ENCODE data around the gene PSMD13.

The PSMD13 gene

GRCh38 chr11:291281-292210, 54.8 kb downstream of the PSMD13 start:
- peaks cover 37% of the 10 kb centered on the region for H3K36me3 ChIP-seq (ENCODE audit: control insufficient read depth, insufficient read depth, low read length)
- no peak overlapping the region for H3K9ac ChIP-seq (ENCODE audit: low read depth, low read length)
- H3K9me3 ChIP-seq (ENCODE audit: control insufficient read depth, insufficient read depth, low read length), result no peaks in the 10 kb centered on the region
- no peak overlapping the region for H3K4me3 ChIP-seq (ENCODE audit: low read depth, low read length)
- no peak overlapping the region for H3K27ac ChIP-seq (ENCODE audit: low read depth, low read length)
- H3K27me3 ChIP-seq (ENCODE audit: control insufficient read depth, insufficient read depth, low read length), result peaks cover 19% of the 10 kb centered on the region
- peaks cover 13% of the 10 kb centered on the region for H3K4me1 ChIP-seq (ENCODE audit: control insufficient read depth, insufficient read depth, low read length)

- peaks cover 13% of the 10 kb centered on the region for H3K4me1 ChIP-seq (ENCODE audit: control insufficient read depth, insufficient read depth, low read length)
- H3K9ac ChIP-seq (ENCODE audit: low read depth, low read length), result no peak overlapping the region
- H3K4me3 ChIP-seq (ENCODE audit: low read depth, low read length), result no peak overlapping the region
- peaks cover 37% of the 10 kb centered on the region for H3K36me3 ChIP-seq (ENCODE audit: control insufficient read depth, insufficient read depth, low read length)
- no peaks in the 10 kb centered on the region for H3K9me3 ChIP-seq (ENCODE audit: control insufficient read depth, insufficient read depth, low read length)
- no peak overlapping the region for H3K27ac ChIP-seq (ENCODE audit: low read depth, low read length)
- H3K27me3 ChIP-seq (ENCODE audit: control insufficient read depth, insufficient read depth, low read length), result peaks cover 13% of the 10 kb centered on the region
Measured at GRCh38 chr11:292211-293121, 55.7 kb downstream of the PSMD13 start.

GRCh38 chr11:293271-293851, 56.6 kb downstream of the PSMD13 start:
- H3K9ac ChIP-seq (ENCODE audit: low read depth, low read length), result no peak overlapping the region
- peaks cover 4% of the 10 kb centered on the region for H3K27me3 ChIP-seq (ENCODE audit: control insufficient read depth, insufficient read depth, low read length)
- H3K4me3 ChIP-seq (ENCODE audit: low read depth, low read length), result no peak overlapping the region
- peaks cover 37% of the 10 kb centered on the region for H3K36me3 ChIP-seq (ENCODE audit: control insufficient read depth, insufficient read depth, low read length)
- peaks cover 13% of the 10 kb centered on the region for H3K4me1 ChIP-seq (ENCODE audit: control insufficient read depth, insufficient read depth, low read length)
- no peaks in the 10 kb centered on the region for H3K9me3 ChIP-seq (ENCODE audit: control insufficient read depth, insufficient read depth, low read length)
- H3K27ac ChIP-seq (ENCODE audit: low read depth, low read length), result no peak overlapping the region

- H3K9ac ChIP-seq (ENCODE audit: low read depth, low read length), result no peak overlapping the region
- H3K36me3 ChIP-seq (ENCODE audit: control insufficient read depth, insufficient read depth, low read length), result peaks cover 37% of the 10 kb centered on the region
- peaks cover 13% of the 10 kb centered on the region for H3K4me1 ChIP-seq (ENCODE audit: control insufficient read depth, insufficient read depth, low read length)
- no peaks in the 10 kb centered on the region for H3K9me3 ChIP-seq (ENCODE audit: control insufficient read depth, insufficient read depth, low read length)
- H3K4me3 ChIP-seq (ENCODE audit: low read depth, low read length), result no peak overlapping the region
- no peak overlapping the region for H3K27ac ChIP-seq (ENCODE audit: low read depth, low read length)
- no peaks in the 10 kb centered on the region for H3K27me3 ChIP-seq (ENCODE audit: control insufficient read depth, insufficient read depth, low read length)
Measured at GRCh38 chr11:293852-294661, 57.3 kb downstream of the PSMD13 start.

- H3K27ac ChIP-seq (ENCODE audit: low read depth, low read length), result no peak overlapping the region
- no peak overlapping the region for H3K9ac ChIP-seq (ENCODE audit: low read depth, low read length)
- peaks cover 37% of the 10 kb centered on the region for H3K36me3 ChIP-seq (ENCODE audit: control insufficient read depth, insufficient read depth, low read length)
- H3K27me3 ChIP-seq (ENCODE audit: control insufficient read depth, insufficient read depth, low read length), result no peaks in the 10 kb centered on the region
- H3K9me3 ChIP-seq (ENCODE audit: control insufficient read depth, insufficient read depth, low read length), result no peaks in the 10 kb centered on the region
- peaks cover 9% of the 10 kb centered on the region; the same call in 1 of the 2 replicates for H3K4me1 ChIP-seq (ENCODE audit: control insufficient read depth, insufficient read depth, low read length)
- H3K4me3 ChIP-seq (ENCODE audit: low read depth, low read length), result no peak overlapping the region
Measured at GRCh38 chr11:294780-295179, 58.0 kb downstream of the PSMD13 start.

GRCh38 chr11:295351-296170, 58.8 kb downstream of the PSMD13 start:
- Histone ChIP-seq H3K4me3 (ENCODE audit: low read depth, low read length) (no peak overlapping the region), H3K4me1 (ENCODE audit: control insufficient read depth, insufficient read depth, low read length) (peaks cover 14% of the 10 kb centered on the region), H3K9ac (ENCODE audit: low read depth, low read length) (no peak overlapping the region), H3K27ac (ENCODE audit: low read depth, low read length) (no peak overlapping the region), H3K9me3 (ENCODE audit: control insufficient read depth, insufficient read depth, low read length) (no peaks in the 10 kb centered on the region), H3K27me3 (ENCODE audit: control insufficient read depth, insufficient read depth, low read length) (no peaks in the 10 kb centered on the region), H3K36me3 (ENCODE audit: control insufficient read depth, insufficient read depth, low read length) (peaks cover 34% of the 10 kb centered on the region)

- Histone ChIP-seq H3K36me3 (ENCODE audit: control insufficient read depth, insufficient read depth, low read length) (peaks cover 31% of the 10 kb centered on the region), H3K9me3 (ENCODE audit: control insufficient read depth, insufficient read depth, low read length) (no peaks in the 10 kb centered on the region), H3K4me3 (ENCODE audit: low read depth, low read length) (no peak overlapping the region), H3K27ac (ENCODE audit: low read depth, low read length) (no peak overlapping the region), H3K9ac (ENCODE audit: low read depth, low read length) (no peak overlapping the region), H3K27me3 (ENCODE audit: control insufficient read depth, insufficient read depth, low read length) (no peaks in the 10 kb centered on the region), H3K4me1 (ENCODE audit: control insufficient read depth, insufficient read depth, low read length) (peaks cover 11% of the 10 kb centered on the region)
Measured at GRCh38 chr11:296171-297050, 59.6 kb downstream of the PSMD13 start.

- no peaks in the 10 kb centered on the region for H3K9me3 ChIP-seq (ENCODE audit: control insufficient read depth, insufficient read depth, low read length)
- no peak overlapping the region for H3K9ac ChIP-seq (ENCODE audit: low read depth, low read length)
- H3K4me1 ChIP-seq (ENCODE audit: control insufficient read depth, insufficient read depth, low read length), result peaks cover 10% of the 10 kb centered on the region
- H3K27me3 ChIP-seq (ENCODE audit: control insufficient read depth, insufficient read depth, low read length), result no peaks in the 10 kb centered on the region
- no peak overlapping the region for H3K4me3 ChIP-seq (ENCODE audit: low read depth, low read length)
- peaks cover 31% of the 10 kb centered on the region for H3K36me3 ChIP-seq (ENCODE audit: control insufficient read depth, insufficient read depth, low read length)
- H3K27ac ChIP-seq (ENCODE audit: low read depth, low read length), result no peak overlapping the region
Measured at GRCh38 chr11:297051-297585, 60.3 kb downstream of the PSMD13 start.
